Forelimb muscle (tissue), 1 donor: ENCODE data around the gene HYAL3. TPM values are rescaled to one million over a fixed set of nuclear protein-coding genes. Genes with fewer than 3 reads are reported as not detected.
"Not testable (repeated sequence)": the region's sequence is repeated elsewhere in the genome, so short reads cannot be mapped to it uniquely, and the experiment has no call there.

Experiments
- DNase-seq: peaks from one replicate; pipeline ENCODE4 v3.0.0-alpha.2; 2013; ENCODE audit warnings: low read depth
- polyA plus RNA-seq: library from polyadenylated mRNA; unstranded; fragments of 120-200 nt; gene quantifications from one replicate; pipeline ENCODE4 v1.2.1, GENCODE V29; 2013; ENCODE audit not compliant: insufficient read length

HYAL3 gene
- polyA plus RNA-seq, 1 donor, result 2.3 TPM

DNA sequence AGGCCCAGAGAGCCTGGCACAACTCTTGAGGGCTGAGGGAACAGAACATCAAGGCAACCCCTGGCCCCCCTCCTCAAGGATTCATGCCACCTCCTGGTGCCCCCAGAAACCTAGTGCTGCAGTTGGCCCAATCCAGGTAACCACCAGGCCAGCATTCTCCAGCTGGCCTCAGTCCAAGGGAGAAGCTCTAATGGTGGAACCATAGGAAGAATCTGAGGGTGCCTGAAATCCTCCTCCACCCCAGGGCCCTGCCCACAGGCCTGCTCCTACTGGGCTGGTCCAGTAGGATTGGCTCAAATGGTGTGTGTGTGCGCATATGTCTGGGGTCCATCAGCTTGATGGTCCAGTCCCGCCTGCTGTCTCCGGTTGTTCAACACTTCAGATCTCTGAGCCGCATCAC is 15.6 kb upstream of the HYAL3 start:
- no peak for DNase-seq

DNA sequence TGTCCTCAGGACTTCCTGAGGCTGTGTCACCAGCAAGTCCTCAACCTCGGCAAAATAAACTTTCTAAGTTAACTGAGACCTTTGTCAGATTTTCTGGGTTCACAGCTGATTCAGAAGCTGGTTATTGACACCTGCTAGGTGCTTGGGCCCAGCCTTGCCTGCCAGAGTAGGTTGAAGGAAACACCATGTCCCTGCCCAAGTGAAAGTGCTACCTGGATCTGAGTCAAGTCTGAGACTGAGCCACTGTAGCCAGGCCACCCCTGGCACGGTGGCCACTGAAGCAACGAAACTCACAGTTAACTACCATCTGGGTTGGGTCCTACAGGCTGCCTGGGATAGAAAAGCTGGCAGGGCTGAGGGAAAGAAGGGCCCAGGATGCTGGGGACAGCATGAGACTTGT is 15.1 kb upstream of the HYAL3 start:
- no peak for DNase-seq

DNA sequence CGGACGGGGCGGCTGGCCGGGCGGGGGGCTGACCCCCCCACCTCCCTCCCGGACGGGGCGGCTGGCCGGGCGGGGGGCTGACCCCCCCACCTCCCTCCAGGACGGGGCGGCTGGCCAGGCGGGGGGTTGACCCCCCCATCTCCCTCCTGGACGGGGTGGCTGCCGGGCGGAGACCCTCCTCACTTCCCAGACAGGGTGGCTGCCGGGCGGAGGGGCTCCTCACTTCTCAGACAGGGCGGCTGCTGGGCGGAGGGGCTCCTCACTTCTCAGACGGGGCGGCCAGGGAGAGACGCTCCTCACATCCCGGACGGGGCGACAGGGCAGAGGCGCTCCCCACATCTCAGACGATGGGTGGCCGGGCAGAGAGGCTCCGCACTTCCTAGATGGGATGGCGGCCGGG is 12.8 kb upstream of the HYAL3 start:
- DNase-seq, result not testable (repeated sequence)

DNA sequence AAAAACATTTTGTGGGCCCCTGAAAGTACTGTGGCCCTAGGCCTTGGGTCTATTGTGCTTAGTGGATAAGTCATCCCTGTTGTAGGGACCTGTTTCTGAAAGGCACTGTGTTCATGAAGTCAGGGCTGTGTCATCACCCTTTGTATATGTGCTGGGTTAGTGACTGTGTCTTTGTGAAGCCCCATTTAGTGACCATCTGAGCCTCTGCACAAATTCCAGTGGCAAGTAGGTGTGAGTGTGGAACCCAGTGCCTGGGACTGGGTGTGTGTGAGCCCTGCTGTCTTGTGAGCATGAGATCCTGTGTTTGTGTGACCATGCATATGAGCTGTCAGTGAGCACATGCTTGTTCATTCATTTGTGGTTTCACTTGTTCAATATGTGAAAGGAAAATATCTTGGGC is 5.4 kb upstream of the HYAL3 start:
- no peak for DNase-seq

DNA sequence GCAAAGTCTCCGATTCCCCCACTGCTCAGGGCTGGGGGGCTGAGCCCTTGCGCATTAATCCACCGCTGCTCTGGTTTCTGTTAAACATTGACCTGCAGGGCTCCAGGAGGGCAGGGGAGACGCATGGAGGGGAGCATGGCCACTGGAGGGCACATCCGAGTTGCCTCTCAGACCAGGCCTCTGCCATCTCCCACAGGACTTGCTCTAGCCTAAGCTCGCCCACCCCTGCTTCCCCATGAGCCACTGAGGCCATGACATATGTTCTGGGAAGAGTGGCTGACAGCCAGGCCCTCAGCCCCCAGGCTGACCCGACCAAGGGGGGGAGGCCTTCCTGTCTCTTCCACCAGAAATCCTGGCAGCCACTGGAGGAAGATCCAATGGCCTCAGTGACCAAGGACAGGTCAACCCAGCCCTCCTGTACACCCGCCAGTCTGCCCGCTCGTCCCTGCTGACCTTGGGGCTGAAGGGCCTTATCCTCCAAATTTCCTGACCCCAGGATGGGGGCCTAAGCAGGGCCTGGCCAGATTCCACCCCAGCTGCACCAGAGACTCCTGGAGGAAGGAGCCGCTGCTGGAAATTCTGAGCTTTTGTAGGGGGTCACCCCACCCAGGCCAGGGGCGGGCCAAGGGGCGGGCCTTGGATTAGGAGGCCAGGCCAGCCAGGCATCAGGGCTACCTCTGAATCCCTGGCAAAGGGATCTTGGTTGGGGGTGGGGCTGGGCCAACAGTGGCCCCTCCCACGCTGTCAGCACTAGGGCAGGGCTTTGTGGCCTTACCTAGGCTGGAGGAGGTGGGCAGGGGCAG is 4.0 kb upstream of the HYAL3 start, which contains the start of gene HYAL1:
TSS of gene HYAL1 (minus strand) at position 562 of the 803 bp plus-strand sequence. CDS start 618 bp downstream, outside the sequence.
- DNase-seq, result no peak

DNA sequence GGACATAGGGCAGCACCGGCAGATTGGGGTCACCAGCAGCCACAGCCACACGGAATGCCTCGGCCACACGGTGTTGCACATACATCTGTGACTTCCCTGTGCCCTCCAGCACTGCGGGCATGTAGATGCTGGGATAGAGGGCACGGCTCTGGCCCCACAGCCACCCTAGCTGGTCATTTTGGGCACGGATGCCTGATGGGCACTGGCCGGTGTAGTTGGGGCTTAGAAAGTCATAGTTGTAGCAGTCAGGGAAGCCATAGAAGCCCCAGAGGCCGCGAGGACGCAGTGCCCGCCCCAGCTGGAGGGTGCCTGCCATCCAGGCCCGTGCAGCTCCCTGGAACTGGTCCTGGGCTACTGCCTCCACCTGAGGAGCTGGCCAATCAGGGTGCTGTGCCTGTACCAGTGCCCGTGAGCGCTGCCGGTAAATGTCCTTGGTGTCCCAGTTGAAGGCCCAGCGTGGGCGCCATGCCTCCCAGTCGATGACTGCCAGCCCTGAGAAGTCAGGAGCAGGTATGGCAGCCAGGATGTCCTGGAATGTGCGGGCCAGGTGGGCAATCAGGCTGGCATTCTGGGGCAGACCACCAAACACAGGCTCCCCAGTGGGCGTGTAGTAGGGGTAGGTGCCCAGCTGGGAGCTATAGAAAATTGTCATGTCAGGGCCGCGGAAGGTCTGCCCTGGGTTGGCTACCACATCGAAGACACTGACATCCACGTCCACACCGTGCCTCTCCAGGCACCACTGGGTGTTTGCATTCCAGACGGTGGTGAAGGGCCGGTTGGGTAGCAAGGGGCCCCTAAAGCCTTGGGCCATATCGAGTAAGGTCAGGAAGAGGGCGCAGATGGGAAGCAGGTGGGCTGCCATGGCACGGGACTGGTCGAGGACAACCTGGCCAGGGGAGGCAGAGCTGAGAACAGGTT is 3.1 kb upstream of the HYAL3 start:
- no peak for DNase-seq

DNA sequence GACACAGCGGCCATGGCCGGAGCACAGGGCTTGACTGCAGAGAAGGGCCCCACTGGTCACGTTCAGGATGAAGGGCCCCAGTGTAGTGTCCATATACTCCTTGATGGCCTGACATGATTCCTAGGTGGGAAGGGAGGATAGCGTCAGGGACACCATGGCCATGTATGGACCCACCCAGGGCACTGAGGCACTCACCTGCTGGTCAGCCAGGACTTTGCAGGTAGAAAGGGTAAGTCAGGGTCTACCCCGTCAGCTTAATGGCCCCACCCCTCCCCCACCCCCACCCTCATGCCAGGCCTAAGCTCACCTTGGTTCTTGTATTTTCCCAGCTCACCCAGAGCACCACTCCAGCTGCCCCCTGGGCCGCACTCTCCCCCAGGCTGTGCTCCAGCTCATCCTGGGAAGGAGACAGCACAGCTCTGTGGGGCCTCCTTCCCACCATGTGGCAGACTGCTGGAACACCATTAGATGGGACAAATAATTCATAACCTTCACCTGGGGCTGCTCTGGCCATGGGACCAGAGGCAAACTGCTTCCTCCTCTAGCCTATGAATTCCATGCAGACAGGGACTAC is 1.6 kb upstream of the HYAL3 start:
- DNase-seq, result no peak

DNA sequence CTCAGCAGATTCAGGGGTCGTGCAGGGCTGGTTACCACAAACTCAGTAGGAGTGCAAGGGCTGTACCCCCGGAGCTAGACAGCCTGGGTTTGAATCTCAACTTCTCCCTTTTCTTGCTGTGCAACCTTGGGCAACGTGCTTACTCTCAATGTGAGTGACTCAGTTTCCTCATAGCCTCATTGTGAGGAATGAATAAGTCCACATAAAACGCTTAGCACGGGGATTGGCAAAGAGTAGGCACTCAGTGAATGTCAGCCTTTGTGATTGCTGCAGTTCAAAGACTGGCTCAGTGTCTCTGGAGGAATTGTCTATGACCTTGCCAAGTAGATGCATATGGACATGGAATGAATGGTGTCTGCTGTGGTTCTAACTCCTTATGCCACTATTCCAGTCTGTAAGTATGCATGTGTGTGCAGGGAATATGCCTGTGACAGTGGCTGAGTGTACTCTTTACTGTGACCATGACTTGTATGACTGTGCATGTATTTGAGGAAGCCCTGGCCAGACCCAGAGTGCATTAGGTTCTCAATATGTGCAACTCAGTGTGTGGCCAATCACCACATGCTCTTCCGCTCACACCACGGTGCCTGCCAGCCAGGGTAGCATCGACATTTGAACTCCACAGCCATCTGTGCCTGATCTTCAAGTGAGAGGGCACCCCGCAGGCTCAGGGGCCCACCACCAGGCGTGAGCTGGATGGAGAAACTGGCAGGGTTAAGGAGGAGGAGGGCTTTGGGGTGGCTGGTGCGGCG is 900 bp upstream of the HYAL3 start:
- DNase-seq, result no peak

DNA sequence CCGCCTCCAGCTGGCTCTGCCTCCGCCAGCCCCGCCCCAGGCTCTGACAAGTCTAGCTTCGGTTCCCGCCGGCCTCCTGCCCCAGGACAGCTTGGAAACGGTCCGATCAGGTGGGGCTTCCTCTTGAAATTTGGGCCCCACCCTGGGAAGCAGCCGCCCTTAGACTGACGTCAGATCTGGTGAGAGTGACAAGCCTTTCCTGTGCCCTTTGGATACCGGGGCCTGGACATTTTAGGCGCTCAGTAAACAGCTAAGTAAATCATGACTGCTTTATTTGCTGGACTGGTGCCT is 378 bp upstream of the HYAL3 start:
- DNase-seq, result no peak

DNA sequence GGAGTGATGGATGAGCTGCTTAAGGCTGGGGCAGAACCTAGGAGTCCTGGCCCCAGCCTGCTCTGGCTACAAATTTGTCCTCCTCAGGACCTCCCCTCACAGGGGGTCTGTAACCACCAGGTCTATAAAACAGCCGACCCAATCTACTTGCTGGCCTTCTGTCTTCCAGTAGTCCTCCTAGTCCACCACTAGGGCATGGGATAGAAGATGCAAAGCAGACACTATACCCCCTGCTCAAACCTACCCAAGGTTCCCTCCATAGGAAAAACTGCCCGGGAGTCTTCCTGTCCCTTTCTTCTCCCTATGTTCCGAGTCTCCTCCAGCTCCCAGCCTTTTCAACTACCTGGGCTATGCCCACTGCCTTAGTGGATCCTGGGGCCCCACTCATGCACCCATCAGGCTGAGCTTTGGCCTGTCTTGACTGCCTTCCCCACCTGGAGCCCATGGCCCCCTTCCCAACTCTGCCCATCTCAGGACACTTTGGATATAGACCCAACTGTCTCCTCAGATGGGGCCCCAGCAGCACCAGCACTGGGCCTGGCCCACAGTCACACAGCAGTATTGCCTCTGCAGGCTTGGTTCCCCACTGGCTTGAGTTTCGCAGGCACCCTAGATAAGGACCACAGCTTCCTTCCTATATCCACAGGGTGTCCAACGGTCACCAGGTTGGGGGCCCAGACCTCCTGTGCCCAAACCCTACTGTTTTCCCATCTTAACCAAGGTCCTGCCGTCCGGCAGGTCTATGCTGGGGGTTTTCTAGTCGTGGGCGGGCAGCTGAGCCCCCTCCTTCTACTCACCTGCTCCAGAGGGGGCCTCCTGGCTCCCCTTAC is 1.1 kb downstream of the HYAL3 start:
- no peak for DNase-seq

- DNase-seq, result no peak
These were observed 1.8 kb downstream of the HYAL3 start for GRCh38 chr3:50297384-50297775.

DNA sequence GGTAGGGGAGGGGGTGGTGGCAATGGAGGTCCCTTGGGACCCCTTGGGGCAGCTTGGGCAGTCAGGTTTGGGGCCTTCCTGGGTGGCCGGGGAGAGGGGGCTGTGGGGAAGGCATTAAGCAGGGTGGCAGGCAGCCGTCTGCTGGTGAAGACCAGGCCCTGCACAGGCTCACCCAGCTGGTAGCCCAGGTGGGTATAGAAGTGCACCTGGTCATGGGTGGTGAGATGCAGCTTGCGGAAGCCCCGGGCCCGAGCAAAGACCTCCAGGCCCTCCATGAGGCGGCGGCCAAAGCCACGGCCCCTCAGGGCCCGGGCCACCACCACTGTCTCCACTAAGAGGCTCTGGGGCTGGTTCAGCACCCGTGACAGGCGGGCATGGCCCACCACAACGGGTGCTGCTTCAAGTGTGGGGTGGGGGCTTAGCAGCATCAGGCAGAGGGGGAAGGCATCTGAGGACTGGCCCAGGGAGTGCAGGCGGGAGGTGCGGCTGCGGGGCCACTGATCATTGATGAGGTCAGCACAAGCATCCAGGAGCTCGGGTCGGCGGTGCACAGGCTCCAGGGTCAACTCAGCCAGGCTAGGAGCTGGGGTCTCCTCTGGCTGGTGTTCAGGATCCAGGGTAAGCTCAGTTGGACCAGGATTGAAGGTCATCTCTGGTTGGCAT is 2.4 kb downstream of the HYAL3 start:
- no peak for DNase-seq

- no peak for DNase-seq
These were observed 3.4 kb downstream of the HYAL3 start for GRCh38 chr3:50295553-50296431.

GRCh38 chr3:50294492-50295403 is 4.5 kb downstream of the HYAL3 start:
- DNase-seq, result no peak

DNA sequence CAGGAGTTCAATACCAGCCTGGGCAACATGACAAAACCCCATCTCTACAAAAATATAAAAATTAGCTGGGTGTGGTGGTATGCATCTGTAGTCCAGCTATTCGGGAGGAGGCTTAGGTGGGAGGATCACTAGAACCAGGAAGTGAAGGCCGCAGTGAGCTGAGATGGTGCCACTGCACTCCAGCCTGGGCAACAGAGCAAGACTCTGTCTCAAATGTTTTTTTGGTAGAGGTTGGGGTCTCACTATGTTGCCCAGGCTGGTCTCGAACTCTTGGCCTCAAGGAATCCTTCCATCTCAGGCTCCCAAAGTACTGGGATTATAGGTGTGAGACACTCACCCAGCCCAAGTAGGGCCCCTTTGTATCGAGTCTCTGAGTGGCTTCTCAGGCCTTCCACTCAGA is 5.1 kb downstream of the HYAL3 start:
- no peak for DNase-seq

DNA sequence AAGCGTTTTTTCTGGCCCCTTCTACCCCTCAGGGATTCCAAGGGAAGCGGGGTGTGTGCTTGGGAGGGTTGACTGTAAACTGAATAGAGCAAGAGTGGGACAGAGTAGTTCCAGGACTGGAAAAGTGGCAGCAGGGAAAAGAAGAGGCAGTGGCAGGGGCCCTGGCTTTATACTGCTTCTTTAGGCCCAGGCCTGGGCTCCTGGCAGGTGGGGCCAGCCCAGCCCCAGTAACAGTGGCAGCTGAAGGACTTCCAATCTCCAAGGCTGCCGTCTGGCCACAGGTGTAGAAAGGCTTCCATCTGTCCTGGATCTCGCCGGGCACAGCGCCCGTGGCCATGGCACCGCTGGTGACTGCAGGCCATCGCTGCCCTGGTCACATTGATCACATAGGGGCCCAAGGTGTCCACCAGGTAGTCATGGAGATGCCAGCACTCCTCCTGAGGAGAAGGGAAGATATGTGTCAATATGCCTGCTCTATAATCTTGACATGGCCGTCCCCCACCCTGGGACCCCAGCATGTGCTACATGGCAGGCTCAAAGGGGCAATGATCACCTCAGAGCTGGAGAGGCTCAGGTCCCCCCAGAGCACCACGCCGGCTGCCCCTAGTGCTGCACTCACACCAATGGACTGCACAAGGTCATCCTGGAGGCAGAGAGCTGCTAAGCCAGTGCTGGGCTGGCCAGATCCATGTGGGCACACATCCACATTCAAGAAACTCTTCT is 6.0 kb downstream of the HYAL3 start:
- no peak for DNase-seq
